Loucy (cell line): ENCODE measurements around the gene IP6K3.

ENCODE experiments used
- EZH2phosphoT487 ChIP-seq: fragments of 200-600 bp; IDR thresholded peaks from 2 replicates; pipeline ENCODE4 v1.6.1; 2018; ENCODE audit warnings: antibody characterized with exemption, mild to moderate bottlenecking, moderate library complexity, borderline replicate concordance
- TF ChIP-seq, protein P1 (sequence below): fragments of 200-600 bp; sonication (generic); conservative IDR thresholded peaks from 2 replicates; pipeline ENCODE4 v1.5.1; 2014; ENCODE audit warnings: mild to moderate bottlenecking, antibody characterized with exemption, low read length

- TF ChIP-seq, protein P1, sequence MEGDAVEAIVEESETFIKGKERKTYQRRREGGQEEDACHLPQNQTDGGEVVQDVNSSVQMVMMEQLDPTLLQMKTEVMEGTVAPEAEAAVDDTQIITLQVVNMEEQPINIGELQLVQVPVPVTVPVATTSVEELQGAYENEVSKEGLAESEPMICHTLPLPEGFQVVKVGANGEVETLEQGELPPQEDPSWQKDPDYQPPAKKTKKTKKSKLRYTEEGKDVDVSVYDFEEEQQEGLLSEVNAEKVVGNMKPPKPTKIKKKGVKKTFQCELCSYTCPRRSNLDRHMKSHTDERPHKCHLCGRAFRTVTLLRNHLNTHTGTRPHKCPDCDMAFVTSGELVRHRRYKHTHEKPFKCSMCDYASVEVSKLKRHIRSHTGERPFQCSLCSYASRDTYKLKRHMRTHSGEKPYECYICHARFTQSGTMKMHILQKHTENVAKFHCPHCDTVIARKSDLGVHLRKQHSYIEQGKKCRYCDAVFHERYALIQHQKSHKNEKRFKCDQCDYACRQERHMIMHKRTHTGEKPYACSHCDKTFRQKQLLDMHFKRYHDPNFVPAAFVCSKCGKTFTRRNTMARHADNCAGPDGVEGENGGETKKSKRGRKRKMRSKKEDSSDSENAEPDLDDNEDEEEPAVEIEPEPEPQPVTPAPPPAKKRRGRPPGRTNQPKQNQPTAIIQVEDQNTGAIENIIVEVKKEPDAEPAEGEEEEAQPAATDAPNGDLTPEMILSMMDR: no peak
- no peak for TF ChIP-seq EZH2phosphoT487
These were observed 28.0 kb downstream of the IP6K3 start for GRCh38 chr6:33718713-33719112.
